HEK293 (cell line): ENCODE measurements around the gene PITPNB.

ENCODE experiments used
- CTCF ChIA-PET: fragments of 350-600 bp; formaldehyde crosslinking; extraction: SDS; loops from one replicate; lab custom pipeline; 2021; ENCODE audit warnings: antibody characterized with exemption; lab: Yijun Ruan, JAX
- POLR2A ChIA-PET: fragments of 300-600 bp; formaldehyde crosslinking; extraction: SDS; loops from one replicate; lab custom pipeline; 2020; ENCODE audit warnings: antibody characterized with exemption, inconsistent platforms; lab: Yijun Ruan, JAX
- H3K27ac ChIP-seq: fragments of 200-500 bp; sonication (Bioruptor generic); 2 replicates; pipeline ENCODE4 v1.5.1; 2014; ENCODE audit warnings: low read depth, low read length, control low read depth, inconsistent platforms; ENCODE audit errors: extremely low read depth
- H3K36me3 ChIP-seq, 2 experiments: fragments of 200-500 bp in 1 of 2; sonication (Bioruptor generic) in 1 of 2; 1 replicate in 1 of 2; 2 replicates in 1 of 2; pipeline ENCODE4 v1.5.1; 2014 to 2017; ENCODE audit warnings: inconsistent platforms in 2 of 2, low read length in 2 of 2; ENCODE audit not compliant: control insufficient read depth in 2 of 2, insufficient read depth in 1 of 2
- H3K4me1 ChIP-seq: fragments of 200-500 bp; sonication (Bioruptor generic); 2 replicates; pipeline ENCODE4 v1.5.1; 2014; ENCODE audit warnings: mild to moderate bottlenecking, low read length, inconsistent platforms; ENCODE audit not compliant: control insufficient read depth, insufficient read depth
- H3K4me3 ChIP-seq: 2 replicates; pipeline ENCODE4 v1.5.1; 2011; ENCODE audit warnings: low read depth, mild to moderate bottlenecking, control low read depth, low read length, moderate library complexity
- H3K9me3 ChIP-seq: fragments of 200-500 bp; sonication (Bioruptor generic); 2 replicates; pipeline ENCODE4 v1.5.1; 2014; ENCODE audit warnings: low read depth, low read length, inconsistent platforms; ENCODE audit not compliant: control insufficient read depth, insufficient read depth
- EGR2 ChIP-seq: fragments of 450-650 bp; formaldehyde crosslinking; IDR thresholded peaks from 2 replicates; pipeline ENCODE4 v1.5.1; 2016; ENCODE audit warnings: low read depth, missing biosample characterization, missing genetic modification characterization
- FEZF1 ChIP-seq: fragments of 450-650 bp; formaldehyde crosslinking; IDR thresholded peaks from 2 replicates; pipeline ENCODE4 v1.5.1; 2016; ENCODE audit warnings: missing biosample characterization, missing genetic modification characterization
- SALL2 ChIP-seq: fragments of 450-650 bp; formaldehyde crosslinking; IDR thresholded peaks from 2 replicates; pipeline ENCODE4 v1.5.0; 2017; ENCODE audit warnings: missing biosample characterization, mild to moderate bottlenecking, missing genetic modification characterization, borderline replicate concordance
- SP3 ChIP-seq: fragments of 450-650 bp; formaldehyde crosslinking; IDR thresholded peaks from 2 replicates; pipeline ENCODE4 v1.5.1; 2016; ENCODE audit warnings: missing biosample characterization, missing genetic modification characterization
- TRIM28 ChIP-seq: IDR thresholded peaks from 2 replicates; pipeline ENCODE4 v1.6.1; 2011; ENCODE audit warnings: low read length, control low read depth, borderline replicate concordance
- ZBTB17 ChIP-seq: fragments of 450-650 bp; formaldehyde crosslinking; IDR thresholded peaks from 2 replicates; pipeline ENCODE4 v1.5.1; 2016; ENCODE audit warnings: missing biosample characterization, missing genetic modification characterization
- ZBTB20 ChIP-seq: fragments of 450-650 bp; formaldehyde crosslinking; IDR thresholded peaks from 2 replicates; pipeline ENCODE4 v1.5.1; 2016; ENCODE audit warnings: missing biosample characterization, missing genetic modification characterization
- ZBTB48 ChIP-seq: fragments of 450-650 bp; formaldehyde crosslinking; IDR thresholded peaks from 2 replicates; pipeline ENCODE4 v1.5.1; 2016; ENCODE audit warnings: missing biosample characterization, missing genetic modification characterization
- ZBTB7A ChIP-seq: fragments of 450-650 bp; formaldehyde crosslinking; IDR thresholded peaks from 2 replicates; pipeline ENCODE4 v1.5.1; 2016; ENCODE audit warnings: low read depth, missing biosample characterization, missing genetic modification characterization
- ZBTB8A ChIP-seq: fragments of 450-650 bp; formaldehyde crosslinking; IDR thresholded peaks from 2 replicates; pipeline ENCODE4 v1.5.1; 2016; ENCODE audit warnings: missing biosample characterization, missing genetic modification characterization
- ZEB2 ChIP-seq: fragments of 450-650 bp; formaldehyde crosslinking; IDR thresholded peaks from 2 replicates; pipeline ENCODE4 v1.5.1; 2016; ENCODE audit warnings: missing biosample characterization, missing genetic modification characterization
- ZNF16 ChIP-seq: fragments of 450-650 bp; formaldehyde crosslinking; IDR thresholded peaks from 2 replicates; pipeline ENCODE4 v1.5.1; 2016; ENCODE audit warnings: low read depth, missing biosample characterization, missing genetic modification characterization
- ZNF175 ChIP-seq: fragments of 450-650 bp; formaldehyde crosslinking; IDR thresholded peaks from 2 replicates; pipeline ENCODE4 v1.5.1; 2016; ENCODE audit warnings: missing biosample characterization, missing genetic modification characterization
- ZNF223 ChIP-seq: fragments of 450-650 bp; formaldehyde crosslinking; IDR thresholded peaks from 2 replicates; pipeline ENCODE4 v1.5.1; 2016; ENCODE audit warnings: missing biosample characterization, missing genetic modification characterization
- ZNF350 ChIP-seq: fragments of 450-650 bp; formaldehyde crosslinking; IDR thresholded peaks from 2 replicates; pipeline ENCODE4 v1.5.0; 2017; ENCODE audit warnings: missing biosample characterization, mild to moderate bottlenecking, missing genetic modification characterization
- ZNF416 ChIP-seq: fragments of 450-650 bp; formaldehyde crosslinking; IDR thresholded peaks from 2 replicates; pipeline ENCODE4 v1.5.1; 2016; ENCODE audit warnings: missing biosample characterization, missing genetic modification characterization
- ZNF501 ChIP-seq: fragments of 450-650 bp; formaldehyde crosslinking; IDR thresholded peaks from 2 replicates; pipeline ENCODE4 v1.5.1; 2016; ENCODE audit warnings: missing biosample characterization, missing genetic modification characterization
- ZNF544 ChIP-seq: fragments of 450-650 bp; formaldehyde crosslinking; IDR thresholded peaks from 2 replicates; pipeline ENCODE4 v1.5.0; 2017; ENCODE audit warnings: missing biosample characterization, missing genetic modification characterization
- ZNF610 ChIP-seq: fragments of 450-650 bp; formaldehyde crosslinking; IDR thresholded peaks from 2 replicates; pipeline ENCODE4 v1.5.1; 2016; ENCODE audit warnings: missing biosample characterization, missing genetic modification characterization, borderline replicate concordance
- ZNF791 ChIP-seq: fragments of 450-650 bp; formaldehyde crosslinking; IDR thresholded peaks from 2 replicates; pipeline ENCODE4 v1.5.1; 2016; ENCODE audit warnings: missing biosample characterization, missing genetic modification characterization
- TF ChIP-seq, protein P1 (sequence below): fragments of 450-650 bp; formaldehyde crosslinking; IDR thresholded peaks from 2 replicates; pipeline ENCODE4 v1.5.1; 2016; ENCODE audit warnings: missing biosample characterization, missing genetic modification characterization
- TF ChIP-seq, protein P2 (sequence below): fragments of 450-650 bp; formaldehyde crosslinking; IDR thresholded peaks from 2 replicates; pipeline ENCODE4 v1.5.1; 2016; ENCODE audit warnings: missing biosample characterization, missing genetic modification characterization
- TF ChIP-seq, protein P3 (sequence below): fragments of 450-650 bp; formaldehyde crosslinking; IDR thresholded peaks from 2 replicates; pipeline ENCODE4 v1.5.1; 2017; ENCODE audit warnings: missing biosample characterization, missing genetic modification characterization
- TF ChIP-seq, protein P4 (sequence below): fragments of 450-650 bp; formaldehyde crosslinking; IDR thresholded peaks from 2 replicates; pipeline ENCODE4 v1.5.1; 2016; ENCODE audit warnings: missing biosample characterization, missing genetic modification characterization
- TF ChIP-seq, protein P5 (sequence below): fragments of 450-650 bp; formaldehyde crosslinking; IDR thresholded peaks from 2 replicates; pipeline ENCODE4 v1.5.1; 2016; ENCODE audit warnings: missing biosample characterization, missing genetic modification characterization, low read depth
- TF ChIP-seq, protein P6 (sequence below): fragments of 450-650 bp; formaldehyde crosslinking; IDR thresholded peaks from 2 replicates; pipeline ENCODE4 v1.5.1; 2016; ENCODE audit warnings: missing biosample characterization, missing genetic modification characterization, borderline replicate concordance

PITPNB gene

DNA sequence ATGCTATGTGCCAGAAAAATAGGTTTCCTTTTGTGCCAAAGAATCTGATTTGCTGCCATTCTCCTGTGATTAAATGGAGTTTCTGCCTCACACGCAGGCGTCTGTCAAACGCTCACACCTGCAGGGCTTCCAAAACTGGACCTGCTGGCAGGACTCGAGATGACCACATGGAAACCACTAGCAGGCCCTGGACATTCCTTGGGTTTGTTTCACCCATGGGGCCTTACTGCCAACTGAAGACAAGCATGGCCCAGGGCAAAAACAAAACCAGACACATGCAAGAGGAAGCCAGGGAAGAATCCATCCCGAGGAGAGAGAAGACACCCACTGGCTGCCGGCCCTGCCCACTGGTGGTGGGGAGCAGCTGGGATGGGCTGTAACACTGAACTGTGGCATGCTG is 61.6 kb downstream of the PITPNB start:
- Histone ChIP-seq H3K4me1 (no peaks in the 10 kb centered on the region), H3K27ac (no peak overlapping the region), H3K9me3 (no peaks in the 10 kb centered on the region), H3K36me3 (peaks cover 56 to 89% of the 10 kb centered on the region in 2 experiments), H3K4me3 (no peak overlapping the region)
- POLR2A ChIA-PET: no interaction called here
- CTCF ChIA-PET: no interaction called here
- TF ChIP-seq, protein P1, sequence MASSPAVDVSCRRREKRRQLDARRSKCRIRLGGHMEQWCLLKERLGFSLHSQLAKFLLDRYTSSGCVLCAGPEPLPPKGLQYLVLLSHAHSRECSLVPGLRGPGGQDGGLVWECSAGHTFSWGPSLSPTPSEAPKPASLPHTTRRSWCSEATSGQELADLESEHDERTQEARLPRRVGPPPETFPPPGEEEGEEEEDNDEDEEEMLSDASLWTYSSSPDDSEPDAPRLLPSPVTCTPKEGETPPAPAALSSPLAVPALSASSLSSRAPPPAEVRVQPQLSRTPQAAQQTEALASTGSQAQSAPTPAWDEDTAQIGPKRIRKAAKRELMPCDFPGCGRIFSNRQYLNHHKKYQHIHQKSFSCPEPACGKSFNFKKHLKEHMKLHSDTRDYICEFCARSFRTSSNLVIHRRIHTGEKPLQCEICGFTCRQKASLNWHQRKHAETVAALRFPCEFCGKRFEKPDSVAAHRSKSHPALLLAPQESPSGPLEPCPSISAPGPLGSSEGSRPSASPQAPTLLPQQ (tag by site-specific recombination): no peak
- TF ChIP-seq ZNF544 (tag by site-specific recombination) (no peak), ZNF223 (no peak), ZBTB7A (no peak), SP3 (tag by site-specific recombination) (no peak), ZBTB20 (tag by site-specific recombination) (no peak), FEZF1 (tag by site-specific recombination) (no peak), ZNF610 (tag by site-specific recombination) (no peak), ZNF350 (no peak), ZEB2 (tag by site-specific recombination) (no peak), ZNF791 (tag by site-specific recombination) (no peak), TRIM28 (no peak), EGR2 (no peak), ZBTB8A (no peak), ZNF501 (no peak)
- TF ChIP-seq, protein P2, sequence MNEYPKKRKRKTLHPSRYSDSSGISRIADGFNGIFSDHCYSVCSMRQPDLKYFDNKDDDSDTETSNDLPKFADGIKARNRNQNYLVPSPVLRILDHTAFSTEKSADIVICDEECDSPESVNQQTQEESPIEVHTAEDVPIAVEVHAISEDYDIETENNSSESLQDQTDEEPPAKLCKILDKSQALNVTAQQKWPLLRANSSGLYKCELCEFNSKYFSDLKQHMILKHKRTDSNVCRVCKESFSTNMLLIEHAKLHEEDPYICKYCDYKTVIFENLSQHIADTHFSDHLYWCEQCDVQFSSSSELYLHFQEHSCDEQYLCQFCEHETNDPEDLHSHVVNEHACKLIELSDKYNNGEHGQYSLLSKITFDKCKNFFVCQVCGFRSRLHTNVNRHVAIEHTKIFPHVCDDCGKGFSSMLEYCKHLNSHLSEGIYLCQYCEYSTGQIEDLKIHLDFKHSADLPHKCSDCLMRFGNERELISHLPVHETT (tag by site-specific recombination): no peak
- TF ChIP-seq, protein P3, sequence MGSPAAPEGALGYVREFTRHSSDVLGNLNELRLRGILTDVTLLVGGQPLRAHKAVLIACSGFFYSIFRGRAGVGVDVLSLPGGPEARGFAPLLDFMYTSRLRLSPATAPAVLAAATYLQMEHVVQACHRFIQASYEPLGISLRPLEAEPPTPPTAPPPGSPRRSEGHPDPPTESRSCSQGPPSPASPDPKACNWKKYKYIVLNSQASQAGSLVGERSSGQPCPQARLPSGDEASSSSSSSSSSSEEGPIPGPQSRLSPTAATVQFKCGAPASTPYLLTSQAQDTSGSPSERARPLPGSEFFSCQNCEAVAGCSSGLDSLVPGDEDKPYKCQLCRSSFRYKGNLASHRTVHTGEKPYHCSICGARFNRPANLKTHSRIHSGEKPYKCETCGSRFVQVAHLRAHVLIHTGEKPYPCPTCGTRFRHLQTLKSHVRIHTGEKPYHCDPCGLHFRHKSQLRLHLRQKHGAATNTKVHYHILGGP (tag by site-specific recombination): no peak
- TF ChIP-seq, protein P4, sequence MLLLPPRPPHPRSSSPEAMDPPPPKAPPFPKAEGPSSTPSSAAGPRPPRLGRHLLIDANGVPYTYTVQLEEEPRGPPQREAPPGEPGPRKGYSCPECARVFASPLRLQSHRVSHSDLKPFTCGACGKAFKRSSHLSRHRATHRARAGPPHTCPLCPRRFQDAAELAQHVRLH (tag by site-specific recombination): no peak

DNA sequence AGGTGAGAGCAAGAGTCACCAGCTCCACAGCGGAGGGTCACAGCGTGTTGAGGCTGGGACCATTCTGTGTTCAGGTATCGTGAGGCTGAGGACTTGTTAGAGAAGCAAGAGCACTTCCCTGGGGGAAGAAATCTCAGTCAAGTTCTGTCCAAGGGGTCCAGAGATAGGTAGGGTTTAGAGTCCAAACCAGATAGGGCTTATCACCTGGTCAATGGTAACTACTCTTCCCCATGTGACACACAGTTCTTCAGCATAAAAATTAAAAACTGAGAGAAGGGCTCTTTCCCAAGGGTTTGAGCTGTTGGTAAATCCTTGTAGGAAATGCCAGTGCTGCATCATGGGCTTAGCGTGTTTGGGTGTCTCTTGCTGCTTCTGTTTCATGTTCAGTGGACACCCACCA is 62.7 kb downstream of the PITPNB start:
- CTCF ChIA-PET: no interaction called here
- Histone ChIP-seq H3K27ac (no peak overlapping the region), H3K4me1 (no peaks in the 10 kb centered on the region), H3K4me3 (no peak overlapping the region), H3K9me3 (no peaks in the 10 kb centered on the region), H3K36me3 (peaks cover 64 to 91% of the 10 kb centered on the region in 2 experiments)
- POLR2A ChIA-PET: no interaction called here
- TF ChIP-seq ZNF416 (tag by site-specific recombination) (no peak), SALL2 (no peak), ZBTB17 (tag by site-specific recombination) (no peak), ZNF175 (tag by site-specific recombination) (no peak), ZNF16 (tag by site-specific recombination) (no peak), ZBTB48 (tag by site-specific recombination) (no peak)
- TF ChIP-seq, protein P5, sequence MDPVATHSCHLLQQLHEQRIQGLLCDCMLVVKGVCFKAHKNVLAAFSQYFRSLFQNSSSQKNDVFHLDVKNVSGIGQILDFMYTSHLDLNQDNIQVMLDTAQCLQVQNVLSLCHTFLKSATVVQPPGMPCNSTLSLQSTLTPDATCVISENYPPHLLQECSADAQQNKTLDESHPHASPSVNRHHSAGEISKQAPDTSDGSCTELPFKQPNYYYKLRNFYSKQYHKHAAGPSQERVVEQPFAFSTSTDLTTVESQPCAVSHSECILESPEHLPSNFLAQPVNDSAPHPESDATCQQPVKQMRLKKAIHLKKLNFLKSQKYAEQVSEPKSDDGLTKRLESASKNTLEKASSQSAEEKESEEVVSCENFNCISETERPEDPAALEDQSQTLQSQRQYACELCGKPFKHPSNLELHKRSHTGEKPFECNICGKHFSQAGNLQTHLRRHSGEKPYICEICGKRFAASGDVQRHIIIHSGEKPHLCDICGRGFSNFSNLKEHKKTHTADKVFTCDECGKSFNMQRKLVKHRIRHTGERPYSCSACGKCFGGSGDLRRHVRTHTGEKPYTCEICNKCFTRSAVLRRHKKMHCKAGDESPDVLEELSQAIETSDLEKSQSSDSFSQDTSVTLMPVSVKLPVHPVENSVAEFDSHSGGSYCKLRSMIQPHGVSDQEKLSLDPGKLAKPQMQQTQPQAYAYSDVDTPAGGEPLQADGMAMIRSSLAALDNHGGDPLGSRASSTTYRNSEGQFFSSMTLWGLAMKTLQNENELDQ: no peak
- TF ChIP-seq, protein P6, sequence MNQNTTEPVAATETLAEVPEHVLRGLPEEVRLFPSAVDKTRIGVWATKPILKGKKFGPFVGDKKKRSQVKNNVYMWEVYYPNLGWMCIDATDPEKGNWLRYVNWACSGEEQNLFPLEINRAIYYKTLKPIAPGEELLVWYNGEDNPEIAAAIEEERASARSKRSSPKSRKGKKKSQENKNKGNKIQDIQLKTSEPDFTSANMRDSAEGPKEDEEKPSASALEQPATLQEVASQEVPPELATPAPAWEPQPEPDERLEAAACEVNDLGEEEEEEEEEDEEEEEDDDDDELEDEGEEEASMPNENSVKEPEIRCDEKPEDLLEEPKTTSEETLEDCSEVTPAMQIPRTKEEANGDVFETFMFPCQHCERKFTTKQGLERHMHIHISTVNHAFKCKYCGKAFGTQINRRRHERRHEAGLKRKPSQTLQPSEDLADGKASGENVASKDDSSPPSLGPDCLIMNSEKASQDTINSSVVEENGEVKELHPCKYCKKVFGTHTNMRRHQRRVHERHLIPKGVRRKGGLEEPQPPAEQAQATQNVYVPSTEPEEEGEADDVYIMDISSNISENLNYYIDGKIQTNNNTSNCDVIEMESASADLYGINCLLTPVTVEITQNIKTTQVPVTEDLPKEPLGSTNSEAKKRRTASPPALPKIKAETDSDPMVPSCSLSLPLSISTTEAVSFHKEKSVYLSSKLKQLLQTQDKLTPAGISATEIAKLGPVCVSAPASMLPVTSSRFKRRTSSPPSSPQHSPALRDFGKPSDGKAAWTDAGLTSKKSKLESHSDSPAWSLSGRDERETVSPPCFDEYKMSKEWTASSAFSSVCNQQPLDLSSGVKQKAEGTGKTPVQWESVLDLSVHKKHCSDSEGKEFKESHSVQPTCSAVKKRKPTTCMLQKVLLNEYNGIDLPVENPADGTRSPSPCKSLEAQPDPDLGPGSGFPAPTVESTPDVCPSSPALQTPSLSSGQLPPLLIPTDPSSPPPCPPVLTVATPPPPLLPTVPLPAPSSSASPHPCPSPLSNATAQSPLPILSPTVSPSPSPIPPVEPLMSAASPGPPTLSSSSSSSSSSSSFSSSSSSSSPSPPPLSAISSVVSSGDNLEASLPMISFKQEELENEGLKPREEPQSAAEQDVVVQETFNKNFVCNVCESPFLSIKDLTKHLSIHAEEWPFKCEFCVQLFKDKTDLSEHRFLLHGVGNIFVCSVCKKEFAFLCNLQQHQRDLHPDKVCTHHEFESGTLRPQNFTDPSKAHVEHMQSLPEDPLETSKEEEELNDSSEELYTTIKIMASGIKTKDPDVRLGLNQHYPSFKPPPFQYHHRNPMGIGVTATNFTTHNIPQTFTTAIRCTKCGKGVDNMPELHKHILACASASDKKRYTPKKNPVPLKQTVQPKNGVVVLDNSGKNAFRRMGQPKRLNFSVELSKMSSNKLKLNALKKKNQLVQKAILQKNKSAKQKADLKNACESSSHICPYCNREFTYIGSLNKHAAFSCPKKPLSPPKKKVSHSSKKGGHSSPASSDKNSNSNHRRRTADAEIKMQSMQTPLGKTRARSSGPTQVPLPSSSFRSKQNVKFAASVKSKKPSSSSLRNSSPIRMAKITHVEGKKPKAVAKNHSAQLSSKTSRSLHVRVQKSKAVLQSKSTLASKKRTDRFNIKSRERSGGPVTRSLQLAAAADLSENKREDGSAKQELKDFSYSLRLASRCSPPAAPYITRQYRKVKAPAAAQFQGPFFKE (tag by site-specific recombination): no peak
